ENCODE measurements around the gene MYRF.

- TF ChIP-seq, protein P1, sequence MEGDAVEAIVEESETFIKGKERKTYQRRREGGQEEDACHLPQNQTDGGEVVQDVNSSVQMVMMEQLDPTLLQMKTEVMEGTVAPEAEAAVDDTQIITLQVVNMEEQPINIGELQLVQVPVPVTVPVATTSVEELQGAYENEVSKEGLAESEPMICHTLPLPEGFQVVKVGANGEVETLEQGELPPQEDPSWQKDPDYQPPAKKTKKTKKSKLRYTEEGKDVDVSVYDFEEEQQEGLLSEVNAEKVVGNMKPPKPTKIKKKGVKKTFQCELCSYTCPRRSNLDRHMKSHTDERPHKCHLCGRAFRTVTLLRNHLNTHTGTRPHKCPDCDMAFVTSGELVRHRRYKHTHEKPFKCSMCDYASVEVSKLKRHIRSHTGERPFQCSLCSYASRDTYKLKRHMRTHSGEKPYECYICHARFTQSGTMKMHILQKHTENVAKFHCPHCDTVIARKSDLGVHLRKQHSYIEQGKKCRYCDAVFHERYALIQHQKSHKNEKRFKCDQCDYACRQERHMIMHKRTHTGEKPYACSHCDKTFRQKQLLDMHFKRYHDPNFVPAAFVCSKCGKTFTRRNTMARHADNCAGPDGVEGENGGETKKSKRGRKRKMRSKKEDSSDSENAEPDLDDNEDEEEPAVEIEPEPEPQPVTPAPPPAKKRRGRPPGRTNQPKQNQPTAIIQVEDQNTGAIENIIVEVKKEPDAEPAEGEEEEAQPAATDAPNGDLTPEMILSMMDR (IDR thresholded peaks at IDR 0.05; ENCODE audit: insufficient read depth, low read length) = no peak
- TF ChIP-seq POLR2AphosphoS5 (IDR thresholded peaks at IDR 0.05; ENCODE audit: low read depth) = no peak
- TF ChIP-seq, protein P2, sequence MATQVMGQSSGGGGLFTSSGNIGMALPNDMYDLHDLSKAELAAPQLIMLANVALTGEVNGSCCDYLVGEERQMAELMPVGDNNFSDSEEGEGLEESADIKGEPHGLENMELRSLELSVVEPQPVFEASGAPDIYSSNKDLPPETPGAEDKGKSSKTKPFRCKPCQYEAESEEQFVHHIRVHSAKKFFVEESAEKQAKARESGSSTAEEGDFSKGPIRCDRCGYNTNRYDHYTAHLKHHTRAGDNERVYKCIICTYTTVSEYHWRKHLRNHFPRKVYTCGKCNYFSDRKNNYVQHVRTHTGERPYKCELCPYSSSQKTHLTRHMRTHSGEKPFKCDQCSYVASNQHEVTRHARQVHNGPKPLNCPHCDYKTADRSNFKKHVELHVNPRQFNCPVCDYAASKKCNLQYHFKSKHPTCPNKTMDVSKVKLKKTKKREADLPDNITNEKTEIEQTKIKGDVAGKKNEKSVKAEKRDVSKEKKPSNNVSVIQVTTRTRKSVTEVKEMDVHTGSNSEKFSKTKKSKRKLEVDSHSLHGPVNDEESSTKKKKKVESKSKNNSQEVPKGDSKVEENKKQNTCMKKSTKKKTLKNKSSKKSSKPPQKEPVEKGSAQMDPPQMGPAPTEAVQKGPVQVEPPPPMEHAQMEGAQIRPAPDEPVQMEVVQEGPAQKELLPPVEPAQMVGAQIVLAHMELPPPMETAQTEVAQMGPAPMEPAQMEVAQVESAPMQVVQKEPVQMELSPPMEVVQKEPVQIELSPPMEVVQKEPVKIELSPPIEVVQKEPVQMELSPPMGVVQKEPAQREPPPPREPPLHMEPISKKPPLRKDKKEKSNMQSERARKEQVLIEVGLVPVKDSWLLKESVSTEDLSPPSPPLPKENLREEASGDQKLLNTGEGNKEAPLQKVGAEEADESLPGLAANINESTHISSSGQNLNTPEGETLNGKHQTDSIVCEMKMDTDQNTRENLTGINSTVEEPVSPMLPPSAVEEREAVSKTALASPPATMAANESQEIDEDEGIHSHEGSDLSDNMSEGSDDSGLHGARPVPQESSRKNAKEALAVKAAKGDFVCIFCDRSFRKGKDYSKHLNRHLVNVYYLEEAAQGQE (IDR thresholded peaks at IDR 0.05; ENCODE audit: insufficient replicate concordance, low read depth) = no peak
Measured at GRCh38 chr11:61714916-61715315, 37.5 kb upstream of the MYRF start.

Data from HL-60 (cell line).